IMR-90 (cell line): ENCODE data around the gene EBF3. TPM values are rescaled to one million over a fixed set of nuclear protein-coding genes. Genes with fewer than 3 reads are reported as not detected.

Experiments used
- ATAC-seq: fragments of 200-7000 bp; cut with Tn5 transposase; 2 replicates; pipeline ENCODE4 v1.9.1; 2020; ENCODE audit warnings: low read depth, mild to moderate bottlenecking, moderate library complexity
- BruUV-seq: library from RNA; stranded (reverse); fragments of 400-500 nt; replicated peaks from 2 replicates; lab custom pipeline; 2021; lab: Mats Ljungman, UMichigan
- CTCF ChIA-PET: fragments of 300-600 bp; formaldehyde crosslinking; extraction: SDS; loops from one replicate; lab custom pipeline; 2021; ENCODE audit warnings: antibody characterized with exemption; lab: Yijun Ruan, JAX
- POLR2A ChIA-PET: fragments of 300-600 bp; sonication (Branson Sonifier 250); formaldehyde crosslinking; loops from one replicate; lab custom pipeline; 2022; ENCODE audit warnings: antibody characterized with exemption; ENCODE audit not compliant: unreplicated experiment; lab: Charles Lee
- DNase-seq: peaks from one replicate; pipeline ENCODE4 v3.0.0; 2013
- H2AFZ ChIP-seq: replicated peaks from 2 replicates; pipeline ENCODE3; 2013; ENCODE audit warnings: low read length, mild to moderate bottlenecking; ENCODE audit not compliant: poor library complexity
- H2AK5ac ChIP-seq: 2 replicates; pipeline ENCODE4 v1.6.1; 2013; ENCODE audit warnings: low read depth, low read length, inconsistent platforms
- H2AK9ac ChIP-seq: replicated peaks from 2 replicates; pipeline ENCODE3; 2013; ENCODE audit warnings: mild to moderate bottlenecking, low read depth, low read length, moderate library complexity; ENCODE audit not compliant: poor library complexity
- H2BK120ac ChIP-seq: 2 replicates; pipeline ENCODE4 v1.6.1; 2013; ENCODE audit warnings: low read depth, low read length, inconsistent platforms
- H2BK15ac ChIP-seq: 3 replicates; pipeline ENCODE4 v1.6.1; 2013; ENCODE audit warnings: low read depth, low read length, inconsistent platforms
- H2BK20ac ChIP-seq: 2 replicates; pipeline ENCODE4 v1.6.1; 2013; ENCODE audit warnings: low read depth, mild to moderate bottlenecking, inconsistent platforms, low read length, moderate library complexity
- H2BK5ac ChIP-seq: 2 replicates; pipeline ENCODE4 v1.6.1; 2013; ENCODE audit warnings: mild to moderate bottlenecking, low read depth, low read length, inconsistent platforms; ENCODE audit not compliant: poor library complexity, severe bottlenecking
- H3K14ac ChIP-seq: replicated peaks from 2 replicates; pipeline ENCODE4 v1.6.1; 2013; ENCODE audit warnings: low read depth, low read length, inconsistent platforms
- H3K18ac ChIP-seq: 2 replicates; pipeline ENCODE4 v1.6.1; 2013; ENCODE audit warnings: low read depth, low read length, control low read depth
- H3K23ac ChIP-seq: 2 replicates; pipeline ENCODE4 v1.6.1; 2013; ENCODE audit warnings: low read depth, low read length, inconsistent platforms
- H3K27ac ChIP-seq: 2 replicates; pipeline ENCODE4 v1.5.1; 2013; ENCODE audit warnings: mild to moderate bottlenecking, control low read depth, low read length; ENCODE audit not compliant: insufficient read depth
- H3K27me3 ChIP-seq: 2 replicates; pipeline ENCODE4 v1.6.1; 2013; ENCODE audit warnings: low read length; ENCODE audit not compliant: control insufficient read depth, insufficient read depth
- H3K36me3 ChIP-seq: 2 replicates; pipeline ENCODE4 v1.6.1; 2013; ENCODE audit warnings: low read length, mixed read lengths; ENCODE audit not compliant: control insufficient read depth, insufficient read depth
- H3K4ac ChIP-seq: 2 replicates; pipeline ENCODE4 v1.6.1; 2013; ENCODE audit warnings: low read depth, low read length, inconsistent platforms
- H3K4me1 ChIP-seq: 2 replicates; pipeline ENCODE4 v1.6.1; 2013; ENCODE audit warnings: low read length, mixed read lengths; ENCODE audit not compliant: control insufficient read depth, insufficient read depth
- H3K4me2 ChIP-seq: 2 replicates; pipeline ENCODE4 v1.6.1; 2013; ENCODE audit warnings: low read depth, mild to moderate bottlenecking, control low read depth, low read length, moderate library complexity
- H3K4me3 ChIP-seq: 2 replicates; pipeline ENCODE4 v1.5.1; 2013; ENCODE audit warnings: low read depth, mild to moderate bottlenecking, control low read depth, low read length, moderate library complexity; ENCODE audit not compliant: insufficient read depth
- H3K56ac ChIP-seq: 2 replicates; pipeline ENCODE4 v1.6.1; 2013; ENCODE audit warnings: low read length, inconsistent platforms; ENCODE audit not compliant: insufficient read depth; ENCODE audit errors: extremely low read depth
- H3K79me1 ChIP-seq, 2 experiments: 2 replicates each; pipeline ENCODE4 v1.6.1; 2013; ENCODE audit warnings: low read length in 2 of 2, inconsistent platforms in 1 of 2, low read depth in 1 of 2
- H3K9ac ChIP-seq: 2 replicates; pipeline ENCODE4 v1.6.1; 2013; ENCODE audit warnings: low read depth, low read length, control low read depth
- H3K9me1 ChIP-seq: 2 replicates; pipeline ENCODE4 v1.6.1; 2013; ENCODE audit warnings: low read length, inconsistent platforms; ENCODE audit not compliant: insufficient read depth
- H3K9me3 ChIP-seq: 2 replicates; pipeline ENCODE4 v1.6.1; 2013; ENCODE audit warnings: low read length; ENCODE audit not compliant: control insufficient read depth, insufficient read depth
- H4K20me1 ChIP-seq: 2 replicates; pipeline ENCODE4 v1.6.1; 2013; ENCODE audit warnings: low read length, inconsistent platforms; ENCODE audit not compliant: insufficient read depth
- H4K5ac ChIP-seq: 2 replicates; pipeline ENCODE4 v1.6.1; 2013; ENCODE audit warnings: mild to moderate bottlenecking, low read depth, low read length, control low read depth
- H4K8ac ChIP-seq, 2 experiments: 2 replicates each; pipeline ENCODE4 v1.6.1; 2013; ENCODE audit warnings: low read depth in 2 of 2, low read length in 2 of 2, control low read depth in 1 of 2, inconsistent platforms in 1 of 2
- H4K91ac ChIP-seq: 2 replicates; pipeline ENCODE4 v1.6.1; 2013; ENCODE audit warnings: low read depth, low read length, inconsistent platforms; ENCODE audit not compliant: insufficient read depth
- CEBPB ChIP-seq: IDR thresholded peaks from 2 replicates; pipeline ENCODE4 v1.6.1; 2012; ENCODE audit warnings: low read depth, low read length, improper control_type of control experiment
- CHD1 ChIP-seq: IDR thresholded peaks from 2 replicates; pipeline ENCODE4 v1.6.1; 2012; ENCODE audit warnings: low read depth, low read length, improper control_type of control experiment
- FOS ChIP-seq: fragments of 150-350 bp; IDR thresholded peaks from 2 replicates; pipeline ENCODE4 v1.6.1; 2016; ENCODE audit warnings: low read depth, low read length
- MAFK ChIP-seq: IDR thresholded peaks from 2 replicates; pipeline ENCODE4 v1.6.1; 2012; ENCODE audit warnings: low read depth, low read length, improper control_type of control experiment
- MAZ ChIP-seq: IDR thresholded peaks from 2 replicates; pipeline ENCODE4 v1.6.1; 2012; ENCODE audit warnings: low read depth, mild to moderate bottlenecking, low read length, improper control_type of control experiment, moderate library complexity, borderline replicate concordance
- MXI1 ChIP-seq: IDR thresholded peaks from 2 replicates; pipeline ENCODE4 v1.6.1; 2012; ENCODE audit warnings: low read depth, mild to moderate bottlenecking, low read length, moderate library complexity, borderline replicate concordance
- NFE2L2 ChIP-seq: fragments of 150-350 bp; IDR thresholded peaks from 2 replicates; pipeline ENCODE4 v1.6.1; 2016; ENCODE audit warnings: low read depth, mild to moderate bottlenecking, low read length
- RAD21 ChIP-seq: IDR thresholded peaks from 2 replicates; pipeline ENCODE4 v1.6.1; 2012; ENCODE audit warnings: low read length, improper control_type of control experiment
- RCOR1 ChIP-seq: IDR thresholded peaks from 2 replicates; pipeline ENCODE4 v1.6.1; 2012; ENCODE audit warnings: mild to moderate bottlenecking, low read length, improper control_type of control experiment; ENCODE audit not compliant: insufficient replicate concordance
- RFX5 ChIP-seq: IDR thresholded peaks from 2 replicates; pipeline ENCODE4 v1.8.0; 2012; ENCODE audit warnings: low read depth, mild to moderate bottlenecking, low read length, moderate library complexity
- WGBS, 2 experiments: methylation state at CpG; one replicate each; pipeline versions ENCODE4 v1.1.5 to v1.1.7; 2013; ENCODE audit warnings: missing lambda C conversion rate in 2 of 2; ENCODE audit not compliant: insufficient read length in 1 of 2; ENCODE audit errors: extremely low coverage in 2 of 2; 5-methylcytosine and 5-hydroxymethylcytosine counted together
- dilution Hi-C: fragments of 300-500 bp; cut with HindIII; formaldehyde crosslinking; loops from one replicate; pipeline ENCODE4 v1.14.3; 2018; ENCODE audit warnings: low sequenced_read_pairs; ENCODE audit not compliant: unreplicated experiment
- in situ Hi-C: fragments of 300-500 bp; cut with MboI; formaldehyde crosslinking; loops from 3 replicates; pipeline ENCODE4 v1.14.3; 2019; ENCODE audit warnings: low sequenced_read_pairs, inconsistent platforms, mixed read lengths
- intact Hi-C: fragments of 100-400 bp; cut with micrococcal nuclease; formaldehyde crosslinking; loops from 2 replicates; pipeline ENCODE4 v1.10.0; 2022
- polyA plus RNA-seq, 3 experiments: library from polyadenylated mRNA; depleted of rRNA; stranded (reverse); fragments of >200 nt; gene quantifications; 2 replicates each; pipeline ENCODE4 v1.2.3, GENCODE V29; 2012; ENCODE audit warnings: low replicate concordance in 1 of 3
- total RNA-seq: library from RNA; depleted of rRNA; stranded (reverse); fragments of >200 nt; gene quantifications from 2 replicates; pipeline ENCODE4 v1.2.3, GENCODE V29; 2012
- TF ChIP-seq, protein P1 (sequence below): fragments of 150-350 bp; IDR thresholded peaks from 2 replicates; pipeline ENCODE4 v1.6.1; 2017; ENCODE audit warnings: mild to moderate bottlenecking, antibody characterized with exemption, low read length, low read depth
- TF ChIP-seq, protein P2 (sequence below): conservative IDR thresholded peaks from 2 replicates; pipeline ENCODE4 v1.5.1; 2012; ENCODE audit warnings: mild to moderate bottlenecking, low read depth, low read length, improper control_type of control experiment
- TF ChIP-seq, protein P3 (sequence below): fragments of 150-350 bp; IDR thresholded peaks from 2 replicates; pipeline ENCODE4 v1.6.1; 2016; ENCODE audit warnings: low read depth, mild to moderate bottlenecking, low read length, moderate library complexity, borderline replicate concordance

The EBF3 gene
- total and polyA plus RNA-seq, 2 of the 4 experiments (the other 2 are of a cell fraction), result 0.36 to 0.70 TPM

DNA sequence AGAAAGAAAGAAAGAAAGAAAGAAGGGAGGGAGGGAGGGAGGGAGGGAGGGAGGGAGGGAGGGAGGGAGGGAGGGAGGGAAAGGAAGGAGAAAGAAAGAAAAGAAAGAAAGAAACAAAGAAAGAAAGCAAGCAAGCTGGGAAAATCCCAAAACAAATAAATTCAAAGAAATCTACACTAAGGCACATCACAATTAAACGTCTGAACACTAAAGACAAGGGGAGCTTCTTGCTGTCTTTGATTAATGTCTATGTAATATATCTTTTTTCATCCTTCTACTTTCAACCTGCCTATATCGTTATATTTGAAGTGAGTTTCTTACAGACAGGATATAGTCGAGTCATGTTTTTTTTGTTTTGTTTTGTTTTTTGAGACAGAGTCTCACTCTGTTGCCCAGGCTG, 28.3 kb upstream of the EBF3 start:
- POLR2A ChIA-PET, result no interaction called here
- CTCF ChIA-PET, result no interaction called here

More for the DNA sequence above, 28.3 kb upstream of the EBF3 start:
- Histone ChIP-seq H2AK5ac (no peak overlapping the region), H4K20me1 (no peaks in the 10 kb centered on the region), H3K4me3 (no peak overlapping the region), H2AK9ac (no peak overlapping the region), H3K4ac (no peak overlapping the region), H4K91ac (no peak overlapping the region), H3K27me3 (no peaks in the 10 kb centered on the region), H2BK20ac (no peak overlapping the region), H3K56ac (no peak overlapping the region), H3K4me2 (no peak overlapping the region), H4K8ac (no peak overlapping the region), H2BK120ac (no peak overlapping the region), H3K4me1 (no peaks in the 10 kb centered on the region), H4K5ac (no peak overlapping the region), H2AFZ (no peak overlapping the region), H3K14ac (no peak overlapping the region), H3K27ac (no peak overlapping the region), H3K9me3 (0 out of 2 replicates have a peak, but pooled peaks cover 2% of the 10 kb centered on the region), H3K9me1 (no peaks in the 10 kb centered on the region), H3K79me1 (no peaks in the 10 kb centered on the region), H3K9ac (no peak overlapping the region), H3K18ac (no peak overlapping the region), H2BK5ac (no peak overlapping the region), H3K36me3 (no peaks in the 10 kb centered on the region), H3K23ac (no peak overlapping the region), H2BK15ac (no peak overlapping the region)
- dilution Hi-C loops (no loop called here), intact Hi-C loops (no loop called here), in situ Hi-C loops (no loop called here)
- TF ChIP-seq, protein P1, sequence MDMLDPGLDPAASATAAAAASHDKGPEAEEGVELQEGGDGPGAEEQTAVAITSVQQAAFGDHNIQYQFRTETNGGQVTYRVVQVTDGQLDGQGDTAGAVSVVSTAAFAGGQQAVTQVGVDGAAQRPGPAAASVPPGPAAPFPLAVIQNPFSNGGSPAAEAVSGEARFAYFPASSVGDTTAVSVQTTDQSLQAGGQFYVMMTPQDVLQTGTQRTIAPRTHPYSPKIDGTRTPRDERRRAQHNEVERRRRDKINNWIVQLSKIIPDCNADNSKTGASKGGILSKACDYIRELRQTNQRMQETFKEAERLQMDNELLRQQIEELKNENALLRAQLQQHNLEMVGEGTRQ, result no peak
- TF ChIP-seq RCOR1 (no peak), FOS (no peak), RFX5 (no peak), MAFK (no peak), MXI1 (no peak), CHD1 (no peak), NFE2L2 (no peak), RAD21 (no peak), MAZ (no peak), CEBPB (no peak)
- TF ChIP-seq, protein P2, sequence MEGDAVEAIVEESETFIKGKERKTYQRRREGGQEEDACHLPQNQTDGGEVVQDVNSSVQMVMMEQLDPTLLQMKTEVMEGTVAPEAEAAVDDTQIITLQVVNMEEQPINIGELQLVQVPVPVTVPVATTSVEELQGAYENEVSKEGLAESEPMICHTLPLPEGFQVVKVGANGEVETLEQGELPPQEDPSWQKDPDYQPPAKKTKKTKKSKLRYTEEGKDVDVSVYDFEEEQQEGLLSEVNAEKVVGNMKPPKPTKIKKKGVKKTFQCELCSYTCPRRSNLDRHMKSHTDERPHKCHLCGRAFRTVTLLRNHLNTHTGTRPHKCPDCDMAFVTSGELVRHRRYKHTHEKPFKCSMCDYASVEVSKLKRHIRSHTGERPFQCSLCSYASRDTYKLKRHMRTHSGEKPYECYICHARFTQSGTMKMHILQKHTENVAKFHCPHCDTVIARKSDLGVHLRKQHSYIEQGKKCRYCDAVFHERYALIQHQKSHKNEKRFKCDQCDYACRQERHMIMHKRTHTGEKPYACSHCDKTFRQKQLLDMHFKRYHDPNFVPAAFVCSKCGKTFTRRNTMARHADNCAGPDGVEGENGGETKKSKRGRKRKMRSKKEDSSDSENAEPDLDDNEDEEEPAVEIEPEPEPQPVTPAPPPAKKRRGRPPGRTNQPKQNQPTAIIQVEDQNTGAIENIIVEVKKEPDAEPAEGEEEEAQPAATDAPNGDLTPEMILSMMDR, result no peak
- TF ChIP-seq, protein P3, sequence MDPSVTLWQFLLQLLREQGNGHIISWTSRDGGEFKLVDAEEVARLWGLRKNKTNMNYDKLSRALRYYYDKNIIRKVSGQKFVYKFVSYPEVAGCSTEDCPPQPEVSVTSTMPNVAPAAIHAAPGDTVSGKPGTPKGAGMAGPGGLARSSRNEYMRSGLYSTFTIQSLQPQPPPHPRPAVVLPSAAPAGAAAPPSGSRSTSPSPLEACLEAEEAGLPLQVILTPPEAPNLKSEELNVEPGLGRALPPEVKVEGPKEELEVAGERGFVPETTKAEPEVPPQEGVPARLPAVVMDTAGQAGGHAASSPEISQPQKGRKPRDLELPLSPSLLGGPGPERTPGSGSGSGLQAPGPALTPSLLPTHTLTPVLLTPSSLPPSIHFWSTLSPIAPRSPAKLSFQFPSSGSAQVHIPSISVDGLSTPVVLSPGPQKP, result no peak
- ATAC-seq (no peak), DNase-seq (no peak)
- no TSS peak for BruUV-seq
- WGBS, 2 experiments, result no CpG with 5 or more reads among the region's 3 CpGs
